GM18907 (cell line): ENCODE data around the gene DLGAP4.
"Not testable (repeated sequence)": the region's sequence is repeated elsewhere in the genome, so short reads cannot be mapped to it uniquely, and the experiment has no call there.

Experiments
- ATAC-seq: cut with Tn5 transposase; IDR thresholded peaks from one replicate; pipeline ENCODE4 v1.9.1; 2021; ENCODE audit warnings: mild to moderate bottlenecking, moderate library complexity; ENCODE audit not compliant: unreplicated experiment

The DLGAP4 gene

DNA sequence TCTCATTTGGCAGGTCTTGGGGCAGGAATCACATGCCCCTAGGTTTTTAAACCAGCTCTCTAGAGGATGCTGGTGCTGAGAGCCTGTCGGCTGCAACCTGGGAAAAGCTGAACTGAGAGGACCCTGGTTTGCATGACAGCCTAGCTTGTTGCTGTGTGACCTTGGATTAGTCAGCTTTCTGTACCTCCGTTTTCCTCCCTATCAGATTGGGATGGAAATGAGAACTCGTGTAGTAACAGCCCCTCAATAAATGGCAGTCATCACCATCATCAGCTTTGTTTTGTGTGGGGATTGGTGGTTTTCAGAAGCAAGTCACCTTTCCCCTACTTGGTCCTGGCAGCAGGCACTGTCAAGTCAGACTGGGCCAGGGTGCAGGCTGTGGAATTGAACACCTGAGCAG is 159.9 kb downstream of the DLGAP4 start:
- ATAC-seq: no peak

GRCh38 chr20:36467076-36467999 is 161.2 kb downstream of the DLGAP4 start:
- no peak for ATAC-seq

GRCh38 chr20:36468149-36469000 is 162.2 kb downstream of the DLGAP4 start:
- no peak for ATAC-seq

DNA sequence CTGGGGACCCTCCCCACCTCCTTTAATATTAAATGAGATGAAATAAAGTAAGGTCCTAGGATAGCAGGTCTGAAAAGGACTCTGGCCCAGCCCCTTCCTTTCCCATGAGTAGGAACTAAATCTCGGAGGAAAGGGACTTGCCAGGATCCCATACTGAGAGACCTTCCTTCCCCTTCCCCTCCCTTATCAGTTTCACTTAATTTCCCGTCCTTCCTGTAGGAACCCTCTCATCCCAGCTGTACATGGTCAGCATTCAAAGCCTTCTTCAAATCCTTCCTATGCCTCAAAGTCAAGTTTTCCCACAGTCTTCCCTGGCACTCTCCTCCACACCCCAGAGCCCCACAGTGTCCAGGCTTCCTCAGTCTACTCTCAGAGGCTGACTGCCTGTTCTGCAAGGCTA is 163.8 kb downstream of the DLGAP4 start:
- ATAC-seq: no peak

DNA sequence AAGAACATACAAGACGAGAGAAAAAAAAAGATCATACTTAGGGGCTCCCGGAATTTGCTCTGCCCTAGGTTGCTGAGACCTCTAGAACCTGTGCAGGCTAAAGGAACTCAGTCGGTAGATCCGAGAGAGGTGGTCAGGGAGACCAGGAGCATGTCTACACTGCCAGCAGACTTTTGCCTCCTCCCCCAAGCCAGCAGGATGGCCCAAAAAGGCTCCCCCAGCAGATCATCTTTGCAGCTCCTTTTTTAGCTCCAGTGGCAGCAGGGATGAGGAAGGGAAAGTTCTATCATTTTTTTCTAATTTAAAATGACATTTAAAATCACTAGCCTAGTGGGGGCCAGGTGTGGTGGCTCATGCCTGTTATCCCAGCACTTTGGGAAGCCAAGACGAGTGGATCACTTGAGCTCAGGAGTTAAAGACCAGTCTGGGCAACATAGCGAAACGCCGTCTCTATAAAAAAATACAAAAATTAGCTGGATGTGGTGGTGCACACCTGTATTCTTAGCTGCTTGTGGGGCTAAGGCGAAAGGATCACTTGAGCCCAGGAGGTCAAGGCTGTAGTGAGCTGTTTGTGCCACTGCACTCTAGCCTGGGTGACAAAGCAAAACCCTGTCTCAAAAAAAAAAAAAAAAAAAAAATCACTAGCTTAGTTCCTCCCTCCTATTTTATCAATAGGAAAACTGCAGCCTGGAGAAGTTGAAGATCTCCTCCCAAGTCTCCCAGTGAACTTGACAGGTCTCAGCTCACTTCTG is 165.9 kb downstream of the DLGAP4 start:
- no peak for ATAC-seq

DNA sequence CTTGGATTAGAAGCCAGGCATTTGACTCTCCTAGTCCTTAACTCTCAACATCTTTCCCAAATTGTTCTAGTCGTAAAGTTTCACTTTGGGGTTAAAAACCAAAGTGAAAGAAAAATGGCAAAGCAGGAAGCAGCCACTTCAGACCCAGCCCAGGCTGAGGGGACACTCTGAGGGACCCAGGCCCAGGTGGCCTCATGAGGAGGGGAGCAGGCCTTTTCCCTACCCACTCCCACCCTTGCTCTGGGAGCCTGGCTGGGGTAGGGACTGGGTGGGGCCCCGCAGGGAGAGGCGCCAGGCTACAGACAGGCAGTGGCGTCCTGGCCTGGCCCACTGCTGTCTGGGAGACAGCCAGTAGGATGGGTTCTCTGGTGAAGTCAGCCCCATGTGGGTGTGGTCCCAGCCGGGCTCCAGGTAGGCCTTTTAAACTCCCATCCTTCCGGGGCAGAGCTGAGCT is 166.5 kb downstream of the DLGAP4 start:
- ATAC-seq: no peak

DNA sequence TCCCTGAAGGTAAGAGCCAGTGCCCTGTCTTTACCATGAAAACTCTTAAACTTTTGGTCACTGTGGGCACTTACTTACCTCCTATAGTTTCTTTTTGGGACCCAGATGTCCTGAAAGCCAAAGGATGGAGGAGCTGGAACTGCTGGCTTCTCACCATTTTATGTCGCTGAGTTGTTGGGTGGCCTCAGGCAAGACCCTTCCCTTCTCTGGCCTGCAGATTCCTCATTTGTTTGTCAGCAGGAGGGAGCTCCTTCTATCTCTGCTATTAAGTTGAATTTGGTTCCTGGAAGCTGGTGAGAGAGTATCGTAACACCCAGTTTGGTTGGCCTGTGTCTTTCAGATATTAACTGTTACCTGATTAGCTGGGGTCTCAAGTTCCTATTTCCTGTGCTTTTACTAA is 167.0 kb downstream of the DLGAP4 start:
- no peak for ATAC-seq

GRCh38 chr20:36474563-36474962 is 168.4 kb downstream of the DLGAP4 start:
- ATAC-seq: no peak

DNA sequence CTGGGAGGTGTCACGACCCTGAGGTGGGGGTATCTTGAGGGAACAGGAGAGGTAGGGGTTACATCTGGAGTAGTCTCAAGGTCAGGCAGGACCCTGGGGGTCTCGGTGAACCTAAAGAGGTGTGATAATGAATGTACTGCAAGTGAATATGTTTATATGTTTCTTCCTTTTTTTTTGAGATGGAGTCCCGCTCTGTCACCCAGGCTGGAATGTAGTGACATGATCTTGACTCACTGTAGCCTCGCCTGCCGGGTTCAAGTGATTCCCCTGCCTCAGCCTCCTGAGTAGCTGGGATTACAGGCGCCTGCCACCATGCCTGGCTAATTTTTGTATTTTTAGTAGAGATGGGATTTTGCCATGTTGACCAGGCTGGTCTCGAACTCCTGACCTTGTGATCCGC is 168.9 kb downstream of the DLGAP4 start:
- ATAC-seq: not testable (repeated sequence)

DNA sequence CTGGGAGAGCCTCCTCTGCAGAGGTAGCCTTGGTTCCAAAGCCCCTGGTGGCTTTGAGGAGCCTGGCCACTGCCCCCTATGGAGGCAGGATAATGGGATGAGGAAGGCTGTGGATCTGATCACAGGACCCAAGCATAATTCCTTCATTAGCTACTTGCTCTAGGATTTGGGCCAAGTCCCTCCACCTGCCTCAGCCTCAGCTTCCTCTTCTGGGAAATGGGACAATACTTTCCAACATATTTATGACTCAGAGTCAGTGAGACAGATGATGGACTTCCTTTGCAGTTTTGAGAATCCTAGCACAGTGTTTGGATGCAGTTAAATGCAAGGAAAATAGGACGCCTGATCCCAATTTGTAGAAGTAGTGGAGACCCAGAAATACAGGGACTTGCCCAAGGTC is 171.3 kb downstream of the DLGAP4 start:
- no peak for ATAC-seq

DNA sequence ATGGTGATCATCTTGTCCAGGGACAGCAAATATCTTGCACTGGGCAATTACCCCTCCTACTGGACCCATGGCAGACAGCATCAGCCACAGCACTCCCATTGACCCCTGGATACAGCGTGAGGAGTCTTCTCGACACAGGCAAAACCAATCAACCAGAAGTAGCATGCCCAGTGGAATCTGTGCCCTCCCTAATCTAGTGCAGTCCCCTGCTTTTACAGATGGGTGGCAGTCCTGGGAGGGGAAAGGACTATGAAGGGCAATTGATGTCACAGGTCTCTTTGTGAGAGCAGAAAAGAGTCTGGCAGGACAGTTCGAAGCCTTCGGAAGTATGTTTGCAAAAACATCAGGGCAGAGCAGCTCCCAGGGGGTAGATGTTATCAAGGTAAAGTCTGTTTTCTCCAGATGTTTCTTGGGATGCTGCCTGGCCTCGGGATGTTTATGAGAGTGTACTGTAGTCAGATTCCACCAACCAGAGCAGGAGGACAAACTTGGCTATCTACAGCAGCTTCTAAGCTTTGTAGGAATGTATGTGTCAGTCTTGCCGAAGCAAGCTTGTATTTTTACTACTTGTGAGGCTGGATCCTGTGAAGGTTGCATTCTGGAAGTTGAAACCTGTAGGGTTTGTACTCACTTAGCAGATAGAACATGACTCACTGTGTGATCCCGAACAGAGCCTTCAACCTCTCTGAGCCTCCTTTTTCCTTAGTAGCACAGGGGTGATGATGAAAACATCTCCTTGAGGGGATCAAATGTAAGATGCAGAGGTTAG is 172.2 kb downstream of the DLGAP4 start:
- ATAC-seq: no peak

- ATAC-seq: no peak
These were observed 173.8 kb downstream of the DLGAP4 start for GRCh38 chr20:36479938-36480337.

DNA sequence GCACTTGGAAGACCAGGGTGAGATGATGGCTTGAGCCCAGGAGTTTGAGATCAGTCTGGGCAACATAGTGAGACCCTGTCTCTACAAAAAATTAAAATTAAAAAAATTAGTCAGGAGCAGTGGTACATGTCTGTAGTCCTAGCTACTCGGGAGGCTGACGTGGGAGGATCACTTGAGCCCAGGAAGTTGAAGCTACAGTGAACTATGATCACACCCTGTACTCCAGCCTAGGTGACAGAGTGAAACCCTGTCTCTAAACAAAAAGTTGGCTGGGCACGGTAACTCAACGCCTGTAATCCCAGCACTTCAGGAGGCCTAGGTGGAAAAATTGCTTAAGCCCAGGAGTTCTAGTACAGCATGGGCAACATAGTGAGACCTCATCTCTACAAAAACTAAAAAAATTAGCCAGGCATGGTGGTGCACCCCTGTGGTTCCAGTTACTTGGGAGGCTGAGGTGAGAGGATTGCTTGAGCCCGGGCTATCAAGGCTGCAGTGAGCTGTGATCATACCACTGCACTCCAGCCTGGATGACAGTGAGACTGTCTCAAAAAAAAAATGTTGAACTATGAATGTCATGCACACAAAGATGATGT is 174.4 kb downstream of the DLGAP4 start:
- no peak for ATAC-seq

- ATAC-seq: no peak
These were observed 175.4 kb downstream of the DLGAP4 start for GRCh38 chr20:36481380-36482043.

- no peak for ATAC-seq
These were observed 175.9 kb downstream of the DLGAP4 start for GRCh38 chr20:36482044-36482473.

- ATAC-seq: no peak
These were observed 177.2 kb downstream of the DLGAP4 start for GRCh38 chr20:36483209-36483918.

- ATAC-seq: no peak
These were observed 178.0 kb downstream of the DLGAP4 start for GRCh38 chr20:36483919-36484808.

DNA sequence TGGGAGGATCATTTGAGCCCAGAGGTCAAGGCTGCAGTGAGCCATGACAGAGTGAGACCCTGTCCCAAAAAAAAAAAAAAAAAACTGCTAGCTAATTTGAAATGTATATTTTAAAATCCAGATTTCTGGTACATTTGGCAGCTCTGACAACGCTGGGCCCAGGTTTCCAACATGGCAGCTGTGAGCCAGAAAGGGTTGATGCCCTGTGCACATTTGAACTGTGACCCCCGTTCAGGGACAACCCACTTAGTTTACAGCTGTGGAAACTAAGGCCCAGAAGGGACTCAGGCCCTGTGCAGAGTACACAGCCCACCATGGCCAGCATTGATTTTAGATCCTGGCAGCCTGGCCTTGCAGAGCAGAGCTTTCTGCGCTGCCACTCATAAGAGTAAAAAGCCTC is 179.1 kb downstream of the DLGAP4 start:
- no peak for ATAC-seq
